GM18519 (cell line): ENCODE results near the gene CISH.

Experiments
- ATAC-seq: cut with Tn5 transposase; IDR thresholded peaks from one replicate; pipeline ENCODE4 v1.9.1; 2021; ENCODE audit warnings: mild to moderate bottlenecking, moderate library complexity; ENCODE audit not compliant: unreplicated experiment, low FRiP score

The CISH gene

DNA sequence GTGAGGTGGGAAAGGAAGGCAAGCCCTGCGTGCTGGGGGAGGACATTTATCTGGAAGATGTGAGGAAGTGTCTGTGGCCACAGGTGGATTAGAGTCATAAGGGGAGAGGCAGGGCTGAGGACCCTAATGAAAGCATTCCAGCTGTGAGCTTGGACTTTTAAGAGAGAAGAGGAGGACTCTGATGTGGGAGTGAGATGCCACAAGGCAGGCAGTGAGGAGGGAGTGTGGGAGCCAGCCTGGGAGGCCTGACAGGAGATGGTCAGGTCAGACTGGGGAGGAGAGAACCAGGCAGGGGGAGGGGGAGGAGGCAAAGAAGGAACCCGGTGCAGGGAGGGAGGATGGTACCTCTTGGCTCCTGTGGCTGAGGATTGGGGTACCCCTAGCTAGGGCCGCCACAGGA, 26.4 kb upstream of the CISH start:
- ATAC-seq, result no peak

DNA sequence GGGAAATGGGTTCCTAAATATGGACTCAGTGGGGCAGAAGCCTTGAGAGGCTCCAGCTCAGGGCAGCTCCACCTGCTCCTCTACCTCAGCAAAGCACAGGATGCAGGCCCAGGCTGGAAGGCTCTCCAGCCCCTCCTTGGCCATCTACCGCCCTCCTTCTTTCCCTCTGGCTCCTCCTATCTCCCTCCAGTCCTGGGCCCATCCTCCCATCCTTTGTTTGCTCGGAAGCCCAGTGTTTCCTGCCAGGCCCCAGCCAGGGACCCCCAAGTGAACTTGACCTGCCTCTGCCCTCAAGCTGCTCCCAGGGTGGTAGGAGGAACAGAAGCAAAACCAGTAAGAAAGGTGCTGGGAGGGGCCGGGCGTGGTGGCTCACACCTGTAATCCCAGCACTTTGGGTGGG, 25.4 kb upstream of the CISH start:
- no peak for ATAC-seq

DNA sequence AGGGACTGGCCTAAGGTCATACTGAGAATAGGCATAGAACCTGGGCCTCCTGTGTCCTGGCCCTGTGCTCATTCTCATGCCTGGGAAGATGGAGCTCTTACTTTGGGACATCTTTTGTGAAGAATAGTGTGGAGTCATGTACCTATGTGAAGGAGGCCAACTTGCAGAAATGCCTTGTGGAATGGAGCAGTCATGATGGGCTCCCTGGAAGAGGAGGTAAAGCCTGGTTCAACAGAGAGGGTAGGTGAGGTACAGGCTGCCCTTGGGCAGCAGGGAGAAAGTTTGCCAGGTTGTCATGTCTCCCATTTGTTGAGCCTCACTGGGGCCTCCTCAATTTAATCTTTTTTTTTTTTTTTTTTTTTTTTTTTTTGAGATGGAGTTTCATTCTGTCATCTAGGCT, 23.5 kb upstream of the CISH start:
- ATAC-seq, result no peak

DNA sequence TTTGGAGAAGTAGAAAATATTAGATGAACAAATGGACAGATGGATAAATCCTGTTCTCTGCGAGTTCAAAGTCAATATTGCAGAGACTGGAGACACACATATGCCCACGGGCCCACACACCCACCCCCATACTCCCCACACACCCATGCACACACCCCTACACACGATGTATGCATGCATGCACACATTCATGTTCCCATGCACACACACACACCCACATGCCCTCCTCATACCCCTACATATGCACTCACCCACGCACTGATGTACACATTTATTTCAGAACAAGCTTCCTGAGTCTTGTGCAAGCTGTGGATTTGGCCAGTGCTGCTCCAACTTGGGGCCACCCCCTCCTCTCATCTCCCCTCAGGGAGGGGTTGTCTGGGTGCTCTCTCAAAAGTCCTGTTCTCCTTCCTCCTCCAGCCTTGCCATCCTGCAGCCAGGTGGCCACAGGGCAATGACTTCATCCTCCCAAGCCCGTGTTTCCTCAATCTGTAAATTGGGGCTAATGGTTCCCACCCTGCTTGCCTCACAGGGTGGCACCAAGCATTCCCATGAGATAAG, 21.7 kb upstream of the CISH start:
- no peak for ATAC-seq

DNA sequence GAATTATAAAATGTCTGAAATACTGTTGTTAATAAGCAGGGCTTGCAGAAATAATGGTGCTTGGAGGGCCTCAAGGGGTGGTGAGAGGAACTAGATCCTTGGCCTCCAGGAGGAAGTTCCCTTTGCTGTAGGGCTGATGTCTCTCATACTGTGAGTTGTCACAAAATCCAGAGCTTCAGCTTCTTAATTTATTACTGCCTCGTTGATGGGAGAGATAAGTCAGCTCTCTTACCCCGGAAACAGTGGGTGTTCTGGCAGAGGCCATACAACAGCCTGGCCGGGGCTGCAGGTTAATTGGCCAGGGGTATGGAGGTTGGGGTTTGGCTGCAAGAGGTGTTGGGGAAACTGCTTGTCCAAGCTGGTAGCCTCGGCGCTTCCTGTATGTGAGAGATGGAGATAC, 20.9 kb upstream of the CISH start:
- no peak for ATAC-seq

DNA sequence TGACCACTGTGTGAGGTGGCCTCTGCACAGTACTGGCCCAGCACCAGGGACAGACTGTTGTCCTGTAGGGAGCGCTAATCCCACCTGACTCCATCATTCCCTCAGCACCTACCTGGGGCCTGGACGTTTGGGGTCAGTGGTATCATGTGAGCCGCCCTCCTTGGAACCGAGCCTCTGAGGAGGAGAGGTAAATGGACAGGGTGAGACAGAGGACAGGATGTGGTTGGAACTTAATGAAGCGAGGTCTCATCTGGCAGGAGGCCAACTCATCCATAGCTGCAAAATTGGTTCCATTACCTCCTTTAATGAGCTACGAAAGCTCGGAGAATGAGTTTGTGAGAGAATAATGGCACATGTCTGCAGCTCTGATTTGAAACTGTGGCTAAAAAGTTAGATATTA, 19.3 kb upstream of the CISH start:
- no peak for ATAC-seq

DNA sequence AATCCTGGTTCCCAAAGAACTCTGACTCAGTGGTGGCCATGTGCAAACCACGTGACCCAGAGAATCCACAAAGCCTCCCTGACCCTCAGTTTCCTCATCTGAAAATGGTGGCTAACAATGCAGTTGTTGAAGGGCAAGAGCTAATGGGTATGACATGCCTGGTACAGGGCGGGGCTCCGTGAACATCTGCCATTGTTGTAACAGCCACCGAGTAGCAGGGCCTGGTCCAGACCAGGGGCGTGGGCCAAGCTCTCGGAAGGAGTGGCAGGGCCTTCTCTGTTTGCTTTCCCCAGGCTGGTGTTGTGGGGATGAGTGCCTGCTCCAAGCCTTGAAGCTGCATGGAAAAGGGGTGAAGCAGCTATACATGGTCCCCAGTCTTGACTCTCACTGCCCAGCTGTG, 18.8 kb upstream of the CISH start:
- ATAC-seq, result no peak

DNA sequence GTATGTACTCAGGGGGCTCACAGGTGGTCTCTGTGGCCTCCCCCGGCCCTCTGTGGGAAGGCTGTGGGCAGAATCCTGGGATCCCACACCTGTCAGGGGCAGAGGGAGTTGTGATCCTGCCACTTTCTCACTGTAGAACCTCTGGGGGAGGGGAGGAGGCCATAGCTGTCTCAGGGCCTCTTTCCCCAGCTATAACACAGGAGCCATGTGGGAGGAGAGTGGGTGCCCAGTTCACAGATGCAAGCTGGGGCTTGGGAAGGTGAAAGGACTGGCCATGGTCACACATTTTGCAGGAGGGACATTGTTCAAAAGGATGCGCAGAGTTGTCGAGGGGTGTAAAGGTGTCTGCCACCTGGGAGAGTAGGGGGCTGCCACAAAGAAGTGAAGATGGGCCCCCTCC, 17.0 kb upstream of the CISH start:
- no peak for ATAC-seq

DNA sequence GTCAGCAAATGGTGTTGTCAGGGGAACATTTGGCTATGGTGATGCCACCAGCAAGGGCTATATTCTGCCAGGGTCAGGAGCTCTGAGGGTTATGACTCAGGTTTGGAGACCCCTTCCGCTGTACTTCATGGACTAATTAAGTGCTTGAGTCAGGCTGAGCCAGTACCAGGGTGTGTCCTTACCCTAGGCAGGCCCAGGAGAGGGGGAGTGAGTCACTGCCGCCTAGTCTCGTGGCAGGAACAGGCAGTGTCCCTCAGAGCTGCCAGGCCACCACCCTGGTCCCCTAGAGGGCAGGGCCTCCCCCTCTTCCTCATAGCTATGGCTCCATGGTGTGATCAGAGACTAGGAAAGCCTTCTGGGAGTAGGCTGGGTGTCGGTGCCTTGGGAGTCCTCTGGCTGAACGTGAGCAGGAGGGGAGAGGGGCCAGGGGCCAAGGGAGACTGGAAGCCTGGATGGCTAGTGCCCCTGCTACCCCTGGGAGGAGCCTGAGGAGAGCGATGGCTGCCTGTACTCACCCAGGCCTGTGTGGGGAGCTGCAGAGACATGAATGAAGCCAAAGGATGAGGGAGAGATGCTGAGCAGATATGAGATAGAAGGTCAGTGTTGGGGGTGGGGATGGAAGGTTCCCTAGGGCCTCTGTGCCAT, 16.0 kb upstream of the CISH start:
- no peak for ATAC-seq

DNA sequence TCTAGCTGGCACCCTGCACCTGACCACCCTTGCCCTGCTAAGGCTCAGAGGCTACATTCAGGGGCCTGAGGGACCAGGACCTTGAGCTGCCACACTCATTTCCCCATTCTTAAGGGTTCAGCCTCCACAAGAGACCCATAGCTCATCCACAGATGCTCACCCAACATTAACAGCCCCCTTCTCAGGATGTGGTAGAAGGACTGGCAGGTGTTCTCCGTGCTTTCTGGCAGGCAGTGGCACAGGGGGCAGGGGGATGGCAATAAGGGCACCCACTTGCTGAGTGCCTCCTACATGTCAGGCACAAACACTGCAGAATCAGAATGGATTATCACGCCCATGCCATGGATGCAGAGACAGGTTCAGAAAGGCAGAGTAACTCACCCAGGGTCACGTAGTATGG, 14.8 kb upstream of the CISH start:
- ATAC-seq, result no peak

DNA sequence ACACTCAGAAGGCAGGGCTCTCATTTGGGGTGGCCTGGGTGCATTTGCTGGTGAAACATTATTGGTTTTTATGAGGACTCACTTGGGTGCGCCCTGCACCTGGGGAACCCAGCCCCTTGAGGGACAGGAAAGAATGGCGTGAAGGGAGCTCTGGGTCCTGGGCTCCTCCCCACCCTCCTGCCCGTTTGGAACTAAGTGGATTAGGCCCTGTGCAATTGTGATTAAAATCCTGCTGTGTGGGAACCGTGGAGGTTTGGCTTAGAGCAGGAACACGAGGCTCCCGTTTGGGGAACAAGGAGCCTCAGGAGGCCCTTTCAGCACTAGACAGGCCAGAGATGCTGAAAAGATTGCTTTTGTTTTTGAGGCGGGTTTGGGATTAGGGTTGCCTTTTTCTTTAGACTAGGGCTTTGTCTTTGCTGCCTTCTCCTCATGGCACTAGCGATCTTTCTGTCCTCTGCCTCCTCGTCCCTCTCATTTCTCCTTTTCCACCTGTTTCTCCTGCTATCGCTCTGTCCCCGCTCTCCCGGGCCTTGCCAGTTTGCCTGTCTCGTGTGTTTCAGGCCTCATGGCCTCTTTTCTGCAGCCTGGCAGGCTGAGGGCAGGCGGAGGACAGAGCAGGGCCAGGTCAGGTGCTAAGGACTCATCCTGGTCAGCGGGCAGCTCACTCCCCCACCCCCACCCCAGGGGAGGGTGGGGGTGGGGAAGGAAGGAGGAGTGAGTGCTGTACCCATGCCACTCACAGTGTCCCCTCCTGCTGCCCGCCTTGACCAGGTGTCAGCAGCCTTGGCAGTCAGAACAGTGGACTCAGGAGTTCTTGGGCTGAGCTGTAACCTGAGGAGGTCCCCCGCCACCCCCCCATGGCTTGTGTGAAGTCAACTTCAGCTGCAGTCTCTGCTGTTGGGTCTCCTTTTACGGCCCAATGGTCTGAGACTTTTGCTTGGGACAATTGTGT, 13.9 kb upstream of the CISH start:
- ATAC-seq, result no peak

DNA sequence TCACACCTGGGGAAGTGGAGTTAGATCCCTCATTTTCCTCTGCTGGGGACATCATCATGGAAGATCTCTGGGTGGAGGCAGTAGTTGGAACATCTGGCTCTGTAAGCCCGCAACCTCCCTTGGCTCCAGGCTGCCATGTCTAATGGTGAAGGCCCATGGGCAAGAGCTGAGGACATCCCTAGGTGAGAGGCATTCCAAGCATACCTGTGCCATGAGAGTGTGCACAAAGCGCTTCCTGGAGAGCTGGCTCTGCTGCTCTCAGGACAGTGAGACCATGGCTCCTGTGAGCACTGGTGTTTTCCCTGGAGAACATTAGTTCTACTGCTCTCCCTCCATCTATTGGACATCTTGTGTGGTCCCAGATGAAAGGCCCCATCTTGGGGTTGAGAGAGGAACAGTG, 13.1 kb upstream of the CISH start:
- no peak for ATAC-seq

DNA sequence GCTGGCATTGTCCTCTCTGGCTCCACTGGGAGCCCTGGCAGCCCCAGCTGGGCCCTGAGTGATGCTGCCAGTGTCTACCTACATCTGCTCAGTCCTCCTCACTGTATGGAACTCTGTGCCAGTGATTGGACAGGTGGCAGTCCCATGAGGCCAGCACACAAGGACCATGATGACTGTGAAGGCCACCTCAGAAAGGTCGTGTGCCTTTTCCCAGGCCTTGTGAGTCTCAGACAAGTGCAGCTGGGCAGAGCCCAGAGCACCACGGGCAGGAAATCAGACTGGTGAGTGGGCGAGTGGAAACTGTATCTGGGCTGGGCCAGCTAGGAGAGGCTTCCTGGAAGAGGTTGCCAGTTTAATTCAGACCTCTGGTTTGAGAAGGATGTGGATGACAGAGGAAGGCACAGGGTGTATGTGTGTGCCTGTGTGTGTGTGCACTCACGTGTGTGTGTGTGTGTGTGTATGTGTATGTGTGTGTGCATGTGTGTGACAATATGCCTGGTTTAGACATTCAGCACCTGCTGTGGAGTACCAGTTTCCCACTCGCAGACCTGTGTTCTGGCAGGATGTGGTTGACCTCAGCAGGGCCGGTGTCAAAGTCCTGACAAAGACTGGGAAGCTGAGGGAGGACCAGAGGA, 12.4 kb upstream of the CISH start:
- no peak for ATAC-seq

DNA sequence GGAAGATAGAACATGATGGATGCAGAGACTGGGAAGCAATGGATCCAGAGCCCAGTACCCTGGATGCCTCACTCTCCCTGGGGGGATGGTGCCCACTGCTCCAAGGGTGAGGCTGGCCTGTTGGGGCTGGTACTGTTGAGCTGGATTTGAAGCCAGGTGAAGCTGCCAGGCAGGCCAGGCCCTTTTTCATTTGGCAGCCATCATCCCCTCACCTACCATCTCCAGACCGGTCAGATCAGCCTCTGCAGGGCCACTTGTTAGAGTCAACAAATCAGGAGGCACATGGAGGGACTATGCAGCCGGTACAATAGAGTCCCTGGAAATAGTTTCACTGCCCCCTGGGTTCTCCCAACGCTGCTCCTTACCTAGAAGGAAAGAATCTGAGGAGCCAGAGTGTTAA, 11.3 kb upstream of the CISH start:
- ATAC-seq, result no peak

DNA sequence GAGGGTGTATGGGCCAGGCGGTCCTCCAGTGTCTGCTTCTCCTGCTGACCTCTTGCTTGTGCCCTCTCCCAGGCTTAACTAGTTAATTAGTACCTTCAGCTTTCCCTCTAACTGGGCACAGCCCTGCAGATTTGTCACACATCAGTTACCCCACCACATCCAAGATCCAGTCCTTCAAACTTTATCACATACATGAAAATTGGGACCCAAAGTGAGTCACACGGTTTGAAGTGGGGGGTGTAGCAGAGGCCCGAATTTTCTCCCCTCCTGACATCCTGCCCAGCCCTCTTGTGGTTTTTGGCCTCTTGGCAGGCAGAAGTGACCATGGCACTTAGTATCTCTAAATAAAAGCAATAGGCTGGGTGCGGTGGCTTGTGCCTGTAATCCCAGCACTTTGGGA, 9.2 kb upstream of the CISH start:
- no peak for ATAC-seq

DNA sequence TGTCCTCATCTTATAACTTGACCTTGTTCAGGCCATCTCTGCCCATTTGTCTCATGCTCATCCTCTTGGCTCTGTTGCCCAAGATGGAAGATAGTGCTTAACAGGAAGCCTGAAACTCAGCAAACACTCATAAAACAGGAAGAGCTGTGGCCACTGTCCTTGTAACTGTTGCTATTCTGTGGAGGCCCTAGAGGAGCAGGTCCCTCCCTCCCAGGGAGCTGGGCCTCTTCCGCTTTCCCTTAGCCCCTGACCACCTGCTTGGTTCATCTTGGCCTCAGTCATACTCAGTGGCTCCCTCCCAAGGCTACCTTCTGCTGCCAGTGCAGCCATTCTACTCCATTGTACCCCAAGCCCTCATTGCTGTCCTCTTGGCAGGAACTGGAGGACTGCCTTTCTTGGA, 8.8 kb upstream of the CISH start:
- no peak for ATAC-seq

DNA sequence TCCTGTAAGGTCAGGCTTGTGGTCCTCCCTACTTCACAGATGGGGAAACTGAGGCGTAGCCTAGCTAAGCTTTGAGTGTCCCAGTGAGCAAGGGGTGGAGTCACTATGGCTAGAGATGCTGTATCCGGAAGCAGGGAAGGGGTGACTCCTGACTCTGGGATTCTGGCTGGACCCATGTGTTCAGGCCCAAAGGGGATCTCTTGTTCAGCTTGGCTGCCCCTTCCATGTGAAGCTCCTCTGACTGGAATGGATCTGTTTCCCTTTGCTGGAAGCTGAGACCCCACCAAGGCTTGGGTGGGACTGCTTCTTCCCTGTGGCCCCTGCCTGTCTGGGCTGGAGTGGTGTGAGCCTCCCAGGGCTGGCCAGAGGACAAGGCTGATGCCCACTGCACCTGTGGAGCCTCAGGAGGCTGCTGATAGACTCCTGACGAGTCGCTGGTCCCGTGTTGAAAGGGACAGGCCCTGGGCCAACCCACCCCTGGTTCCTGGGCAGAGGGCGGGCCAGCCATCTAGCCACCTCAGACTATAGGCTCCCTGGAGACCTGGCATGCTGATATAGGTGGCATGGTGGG, 6.4 kb upstream of the CISH start:
- no peak for ATAC-seq

DNA sequence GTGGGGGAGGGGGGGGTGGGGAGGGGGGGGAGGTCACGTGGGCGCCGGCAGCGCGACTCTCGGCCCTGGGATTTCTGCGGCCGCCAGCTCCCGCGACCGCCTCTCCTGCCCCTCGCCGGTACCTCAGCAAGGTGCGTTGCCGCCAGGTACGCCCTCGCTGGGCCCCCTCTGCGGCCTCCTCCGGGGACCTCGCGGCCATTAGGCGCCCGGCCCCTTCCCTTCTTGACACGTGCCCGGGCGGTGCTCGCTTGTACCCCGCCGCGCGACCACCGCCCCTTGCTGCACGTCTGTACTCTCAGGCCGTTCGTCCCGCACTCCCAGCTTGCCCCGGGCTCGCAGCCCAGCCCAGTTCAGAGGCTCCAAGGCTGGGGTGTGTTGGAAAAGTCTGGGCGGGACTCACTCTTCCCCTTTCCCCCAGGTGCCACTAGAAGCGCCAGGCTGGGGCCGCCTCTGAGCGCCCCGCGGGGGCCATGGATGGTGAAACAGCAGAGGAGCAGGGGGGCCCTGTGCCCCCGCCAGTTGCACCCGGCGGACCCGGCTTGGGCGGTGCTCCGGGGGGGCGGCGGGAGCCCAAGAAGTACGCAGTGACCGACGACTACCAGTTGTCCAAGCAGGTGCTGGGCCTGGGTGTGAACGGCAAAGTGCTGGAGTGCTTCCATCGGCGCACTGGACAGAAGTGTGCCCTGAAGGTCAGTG, 5.7 kb upstream of the CISH start, which contains the start of gene MAPKAPK3:
MAPKAPK3 (plus strand) TSS at position 56 of the 696 bp plus-strand sequence; CDS start at position 471, 415 bp downstream.
- peak; percentile 10 for ATAC-seq

DNA sequence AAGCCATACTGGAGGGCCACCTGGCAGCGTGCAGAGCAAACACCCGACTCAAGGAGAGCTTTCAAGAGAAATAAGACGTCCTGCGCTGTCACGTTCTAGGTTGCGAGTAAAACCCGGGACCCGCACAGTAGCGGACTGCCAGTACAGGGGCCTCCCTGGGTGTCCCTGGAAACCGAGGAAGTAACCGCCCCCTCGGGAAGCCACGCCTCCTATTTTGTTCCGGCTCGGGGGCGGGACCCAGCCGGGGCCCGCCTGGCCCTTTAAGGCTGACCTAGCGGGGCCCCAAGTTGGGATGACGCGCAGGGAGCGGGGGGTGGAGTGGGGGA, 5.2 kb upstream of the CISH start:
- ATAC-seq, result peak; percentile 45

DNA sequence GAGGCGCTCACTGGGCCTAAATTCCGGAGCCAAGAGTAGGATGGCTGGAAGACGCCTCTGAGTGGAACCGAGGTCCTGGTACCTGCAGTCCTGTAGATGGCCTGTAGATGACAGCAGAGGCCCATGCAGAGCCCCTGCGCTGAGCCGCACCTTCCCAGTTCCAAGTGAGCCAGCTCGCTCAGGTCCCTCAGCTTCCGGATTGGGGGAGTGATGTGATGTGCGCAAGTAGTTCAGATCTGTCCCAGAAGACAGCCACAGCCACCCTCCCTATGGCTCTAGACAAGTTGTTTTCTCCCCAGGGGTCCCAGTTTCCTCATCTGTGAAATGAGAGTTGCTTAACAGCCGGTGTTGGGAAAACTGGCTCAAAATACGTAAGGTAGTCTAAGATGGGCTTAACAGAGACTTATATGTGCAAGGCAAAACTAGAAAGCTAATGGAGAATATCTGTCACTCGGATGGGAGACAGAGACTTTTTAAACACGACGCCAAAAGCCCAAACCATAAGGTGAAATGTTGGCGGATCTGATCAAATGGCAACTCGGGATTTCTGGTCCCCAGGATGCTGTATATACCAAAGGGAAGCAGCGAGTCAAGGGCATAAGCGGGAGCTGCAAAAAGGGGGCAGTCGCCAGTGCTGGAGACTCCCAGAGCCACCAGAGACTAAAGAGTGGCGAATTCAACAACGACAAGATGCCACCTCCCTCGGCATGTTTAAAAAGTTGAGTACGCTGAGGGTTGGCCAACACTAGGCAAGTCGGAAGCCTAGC, 4.6 kb upstream of the CISH start:
- ATAC-seq, result peak; percentile 39
